HG03342 (cell line): ENCODE data around the gene CCL23.
"Not testable (repeated sequence)": the region's sequence is repeated elsewhere in the genome, so short reads cannot be mapped to it uniquely, and the experiment has no call there.

Experiments used
- ATAC-seq: cut with Tn5 transposase; IDR thresholded peaks from one replicate; pipeline ENCODE4 v1.9.1; 2021; ENCODE audit warnings: mild to moderate bottlenecking, moderate library complexity; ENCODE audit not compliant: unreplicated experiment

Gene CCL23

DNA sequence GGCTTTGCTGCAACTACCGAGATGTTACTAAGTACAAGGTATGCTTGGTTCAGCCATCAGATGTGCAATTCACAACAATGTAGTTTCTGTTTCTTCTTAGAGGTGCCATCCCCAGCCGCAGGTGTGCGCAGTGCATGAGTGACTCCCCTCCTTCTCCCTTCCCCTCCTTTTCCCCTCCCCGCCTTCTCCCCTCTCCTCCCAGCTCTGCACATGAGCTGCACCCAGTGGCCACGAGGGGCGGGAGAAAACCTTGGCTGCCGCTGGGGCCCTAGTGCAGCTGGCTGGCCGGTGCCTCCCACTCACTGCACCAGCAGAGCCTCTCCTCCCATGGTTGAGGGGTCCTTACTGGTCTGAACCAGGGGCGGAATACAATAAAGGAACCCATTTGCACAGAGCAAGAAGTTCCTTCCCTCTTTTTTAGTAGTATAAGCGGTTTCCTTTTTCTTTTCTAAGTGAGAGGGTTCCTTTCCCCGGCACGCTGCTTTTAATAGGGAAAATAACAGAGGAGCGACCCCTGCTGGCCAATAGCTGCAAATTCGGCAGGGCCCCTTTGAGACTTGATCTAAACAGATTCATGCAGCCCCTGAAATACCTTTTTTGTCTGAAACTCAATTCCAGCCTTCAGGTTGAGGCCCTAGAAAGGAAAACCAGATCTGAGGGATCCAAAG is 8.6 kb downstream of the CCL23 start:
- no peak for ATAC-seq

DNA sequence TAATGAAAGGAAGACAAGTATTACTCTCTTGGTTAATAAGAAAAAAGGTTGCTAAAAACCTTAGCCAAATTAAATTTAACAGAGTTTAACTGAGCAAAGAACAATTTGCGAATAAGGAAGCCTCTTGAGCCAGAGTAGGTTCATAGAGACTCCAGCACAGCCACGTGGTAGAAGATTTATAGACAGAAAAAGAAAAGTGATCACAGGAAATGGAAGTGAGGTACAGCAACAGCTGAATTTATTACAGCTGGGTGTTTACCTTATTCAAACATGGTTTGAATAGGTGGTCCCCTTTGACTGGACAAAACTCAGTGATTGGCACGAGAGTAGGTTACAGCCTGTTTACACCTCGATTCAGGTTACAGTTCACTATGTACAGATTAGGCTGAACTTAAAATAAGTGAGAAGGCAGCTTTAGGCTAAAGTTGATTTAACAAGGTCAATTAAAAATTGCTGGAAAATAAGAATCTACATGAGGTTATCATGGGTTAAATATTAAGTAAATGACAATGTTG is 13.1 kb downstream of the CCL23 start:
- no peak for ATAC-seq

DNA sequence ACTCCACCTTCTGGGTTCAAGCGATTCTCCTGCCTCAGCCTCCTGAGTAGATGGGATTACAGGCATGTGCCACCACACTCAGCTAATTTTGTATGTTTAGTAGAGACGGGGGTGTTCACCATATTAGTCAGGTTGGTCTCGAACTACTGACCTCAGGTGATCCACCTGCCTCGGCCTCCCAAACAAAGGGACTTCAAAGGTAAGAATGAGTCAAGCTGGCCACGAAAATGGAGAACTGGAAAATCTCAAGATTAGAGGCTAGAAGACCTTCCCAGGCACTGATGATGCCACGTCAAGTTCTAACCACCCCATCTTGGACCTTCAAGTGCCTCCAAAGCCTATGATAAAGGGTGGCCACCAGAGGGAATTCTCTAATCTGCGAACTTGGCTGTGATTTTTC is 15.1 kb downstream of the CCL23 start:
- ATAC-seq, result no peak

DNA sequence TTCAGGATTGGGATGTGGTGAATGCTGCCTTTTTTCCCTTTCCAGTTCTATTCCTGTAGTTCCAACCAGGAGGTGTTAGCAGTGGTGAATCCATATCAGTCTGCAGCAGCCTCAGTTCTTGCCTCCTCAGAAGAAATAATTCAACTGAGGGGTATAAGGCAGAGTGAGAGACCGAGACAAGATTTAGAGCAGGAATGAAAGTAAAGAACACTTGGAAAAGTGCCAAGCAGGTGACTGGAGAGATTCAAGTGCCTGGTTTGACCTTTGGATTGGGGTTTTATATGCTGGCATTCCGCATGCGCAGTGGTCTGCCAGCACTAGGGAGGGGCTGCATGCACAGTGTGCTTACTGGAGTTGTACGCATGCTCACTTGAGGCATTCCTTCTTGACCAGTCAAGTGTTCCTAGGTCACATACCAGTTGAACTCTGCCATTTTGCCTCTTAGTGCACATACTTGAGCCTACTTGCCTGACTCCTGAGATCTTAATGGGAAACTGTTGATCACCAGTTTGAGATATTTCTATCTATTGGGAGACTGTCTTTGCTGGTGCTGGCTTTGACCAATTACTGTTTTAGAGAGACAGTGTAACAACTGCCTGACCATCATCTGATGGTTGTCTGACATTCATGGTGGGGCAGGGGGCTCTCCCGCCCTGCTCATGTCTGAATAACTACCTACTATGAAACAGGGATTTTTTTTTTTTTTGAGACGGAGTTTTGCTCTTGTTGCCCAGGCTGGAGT is 15.7 kb downstream of the CCL23 start:
- ATAC-seq, result no peak

DNA sequence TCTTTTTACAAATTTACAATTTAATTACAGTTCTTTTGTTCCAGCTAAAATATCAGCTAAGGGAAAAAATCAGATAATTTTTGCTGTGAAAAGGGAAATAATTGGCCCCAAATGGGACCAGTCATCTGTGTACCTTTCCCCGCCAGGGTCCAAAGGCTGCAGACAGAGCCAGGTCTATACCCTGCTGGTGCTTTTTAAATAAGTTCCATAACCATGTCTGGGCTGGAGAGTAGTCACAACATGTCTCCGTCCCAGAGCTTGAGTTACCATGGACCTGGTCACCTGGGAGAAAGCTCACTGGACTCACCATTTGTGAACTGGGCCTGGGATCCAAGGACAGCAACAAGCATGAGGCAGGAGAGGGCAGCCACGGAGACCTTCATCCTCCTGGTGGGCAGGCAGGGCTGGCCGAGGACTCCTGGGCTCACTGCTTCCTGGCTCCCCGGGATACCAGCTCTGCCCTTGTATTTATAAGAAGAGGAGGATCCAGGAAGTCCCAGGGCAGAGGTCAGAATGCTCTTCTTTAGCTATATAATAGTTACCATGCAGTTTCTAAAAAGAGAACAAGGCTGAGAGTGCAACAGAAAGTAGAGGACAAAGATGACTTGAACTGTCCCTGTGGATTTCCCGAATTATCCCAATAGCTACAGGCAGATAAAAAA is 16.5 kb downstream of the CCL23 start, which contains the start of gene CCL15:
Gene CCL15, minus strand, starts transcription at position 444 of the 662 bp plus-strand sequence. Its CDS starts 61 bp downstream, at position 383.
- ATAC-seq, result no peak

DNA sequence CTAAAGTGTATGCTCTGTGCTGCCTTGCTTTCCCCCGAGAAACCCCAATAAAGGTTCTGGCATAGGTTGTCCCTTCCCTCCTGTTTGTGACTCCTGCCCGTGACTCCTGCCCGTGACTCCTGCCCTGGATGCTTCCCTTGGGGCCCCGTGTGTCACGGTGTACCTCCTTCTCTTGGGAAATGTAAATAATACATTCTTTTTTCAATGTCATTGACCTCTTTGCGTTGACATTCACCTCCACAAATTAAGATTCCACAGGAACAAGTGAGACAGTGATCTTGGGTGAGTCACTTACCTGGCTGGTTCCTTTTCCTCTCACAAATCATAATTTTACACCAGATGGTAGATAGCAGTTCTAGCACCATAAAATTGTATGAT is 17.1 kb downstream of the CCL23 start:
- no peak for ATAC-seq

DNA sequence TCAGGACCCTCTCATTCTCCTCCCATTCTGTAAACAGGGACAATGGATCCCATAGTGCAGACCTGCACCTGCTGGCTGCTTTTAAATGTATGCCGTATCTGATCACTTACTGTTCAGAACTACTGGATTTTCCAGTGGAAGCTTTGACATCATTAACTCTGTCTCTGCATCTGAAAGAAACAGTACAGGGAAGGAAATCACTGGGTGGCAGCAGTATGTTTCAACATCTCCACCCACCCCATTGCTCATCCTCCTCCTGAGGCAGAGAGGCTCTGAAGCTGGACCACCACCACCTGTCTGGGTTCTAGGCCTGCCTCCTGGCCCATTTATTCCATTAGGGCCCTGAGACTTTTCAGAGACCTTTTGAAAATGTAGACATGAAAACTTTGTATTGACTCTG is 19.0 kb downstream of the CCL23 start:
- no peak for ATAC-seq

DNA sequence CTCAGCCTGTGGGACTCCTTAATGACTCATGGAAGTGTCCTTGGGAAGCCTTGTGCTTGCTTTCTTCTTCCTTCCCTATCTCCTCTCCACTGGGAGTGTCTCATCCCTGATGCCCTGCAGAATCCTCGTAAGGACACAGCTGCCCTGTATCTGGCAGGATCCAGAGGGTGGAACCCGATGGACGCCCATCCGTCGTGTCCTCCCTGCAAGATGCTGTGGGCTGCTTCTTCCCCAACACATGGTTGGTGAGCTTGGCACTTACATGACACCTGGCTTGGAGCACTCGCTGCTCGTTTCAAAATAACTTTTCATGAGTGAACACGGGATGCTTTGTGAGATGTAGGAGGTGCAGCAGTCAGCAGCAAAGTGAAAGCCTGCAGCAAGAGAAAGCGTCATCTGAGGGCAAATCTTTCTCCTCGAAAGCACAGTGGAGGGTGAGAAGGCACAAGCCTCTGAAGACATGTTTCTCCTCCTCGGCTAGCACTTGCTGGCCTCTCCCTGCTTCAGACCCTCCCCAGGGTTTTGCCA is 19.7 kb downstream of the CCL23 start:
- no peak for ATAC-seq

DNA sequence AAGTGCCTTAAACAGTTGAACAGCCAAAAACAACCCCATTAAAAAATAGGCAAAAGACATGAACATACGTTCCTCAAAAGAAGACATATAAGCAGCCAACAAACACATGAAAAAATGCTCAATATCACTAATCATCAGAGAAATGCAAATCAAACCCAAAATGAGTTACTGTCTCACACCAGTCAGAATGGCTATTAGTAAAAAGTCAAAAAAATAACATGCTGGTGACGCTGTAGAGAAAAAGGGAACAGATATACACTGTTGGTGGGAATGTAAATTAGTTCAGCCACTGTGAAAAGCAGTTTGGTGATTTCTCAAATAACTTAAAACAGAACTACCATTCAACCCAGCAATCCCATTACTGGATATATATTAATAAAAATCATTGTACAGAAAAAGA is 22.4 kb downstream of the CCL23 start:
- not testable (repeated sequence) for ATAC-seq

DNA sequence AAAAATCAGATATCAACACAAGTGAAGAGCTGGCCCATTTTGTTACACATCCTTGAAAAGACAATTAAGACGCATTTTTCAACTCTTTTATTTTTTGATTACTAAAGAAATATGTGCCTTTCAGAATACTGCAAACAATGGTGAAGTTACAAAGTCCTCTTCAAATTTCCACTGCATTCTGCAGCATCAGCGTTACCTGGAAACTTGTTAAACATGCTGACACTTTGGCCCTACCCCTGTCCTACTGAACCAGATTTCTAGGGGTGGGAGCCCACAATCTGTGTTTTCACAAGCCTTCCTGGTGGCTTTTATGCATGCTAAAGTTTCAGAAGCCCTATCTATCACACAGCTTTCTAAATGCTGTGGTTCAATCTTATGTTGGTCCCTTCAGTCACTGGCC is 26.7 kb downstream of the CCL23 start:
- ATAC-seq, result no peak

DNA sequence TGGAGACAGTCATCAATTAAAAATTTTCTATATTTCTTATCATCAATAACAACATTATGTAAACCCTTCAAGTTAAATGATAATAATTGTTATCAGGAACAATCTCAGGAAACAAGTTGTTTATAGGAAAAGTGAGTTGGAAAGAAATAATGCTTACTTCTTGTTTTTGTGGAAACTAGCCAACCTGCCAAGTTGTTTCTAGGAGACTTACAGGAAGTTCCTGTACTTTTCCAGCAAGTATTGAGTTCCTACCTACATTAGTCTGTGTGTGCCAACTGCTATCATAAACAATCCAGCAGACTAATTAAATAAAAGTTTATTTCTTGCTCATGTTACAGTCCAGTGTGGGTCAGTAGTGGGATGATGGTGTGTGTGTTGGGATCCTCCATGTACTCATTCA is 29.6 kb downstream of the CCL23 start:
- ATAC-seq, result no peak

DNA sequence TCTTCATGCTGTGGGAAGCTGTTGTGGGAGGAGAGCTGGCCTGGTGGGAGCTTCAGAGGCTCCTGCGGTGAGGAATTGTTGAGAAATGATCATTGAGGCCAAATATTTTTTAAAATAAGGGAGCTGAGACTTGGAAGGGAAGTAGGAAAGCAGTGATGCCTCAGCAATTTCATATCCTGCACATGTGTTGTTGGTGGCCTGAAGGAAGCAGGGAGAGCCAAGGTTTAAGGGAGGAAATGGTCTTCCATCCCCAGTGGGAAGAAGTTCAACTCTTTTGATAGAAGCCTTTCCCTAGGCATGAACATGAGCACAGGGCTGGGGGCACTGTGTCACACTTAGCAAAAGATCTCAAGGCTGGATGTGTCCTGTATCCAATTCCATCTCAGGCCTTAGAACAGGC is 31.1 kb downstream of the CCL23 start, which contains the start of gene CCL14:
Gene CCL14, minus strand, starts transcription at position 87 of the 400 bp plus-strand sequence. Its CDS starts 80 bp downstream, at position 7.
- no peak for ATAC-seq

DNA sequence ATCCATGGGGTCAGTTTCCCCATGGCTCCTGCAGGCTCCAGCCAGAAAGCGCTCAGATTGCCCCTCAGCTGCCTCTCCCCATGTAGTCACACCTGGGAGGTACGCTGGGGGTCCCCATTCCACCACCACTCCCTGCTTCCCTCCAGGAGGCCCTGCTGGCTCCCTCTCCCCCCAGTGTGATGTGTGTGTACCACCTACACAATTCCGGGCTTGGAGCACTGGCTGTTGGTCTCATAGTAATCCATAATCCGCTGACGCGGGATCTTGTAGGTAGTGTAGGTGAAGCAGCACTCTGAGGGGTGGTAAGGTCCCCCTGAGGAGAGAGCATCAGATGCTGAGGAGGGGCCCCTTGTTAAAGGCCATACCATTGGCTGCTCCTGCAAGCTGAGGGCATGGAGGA is 33.6 kb downstream of the CCL23 start:
- no peak for ATAC-seq

DNA sequence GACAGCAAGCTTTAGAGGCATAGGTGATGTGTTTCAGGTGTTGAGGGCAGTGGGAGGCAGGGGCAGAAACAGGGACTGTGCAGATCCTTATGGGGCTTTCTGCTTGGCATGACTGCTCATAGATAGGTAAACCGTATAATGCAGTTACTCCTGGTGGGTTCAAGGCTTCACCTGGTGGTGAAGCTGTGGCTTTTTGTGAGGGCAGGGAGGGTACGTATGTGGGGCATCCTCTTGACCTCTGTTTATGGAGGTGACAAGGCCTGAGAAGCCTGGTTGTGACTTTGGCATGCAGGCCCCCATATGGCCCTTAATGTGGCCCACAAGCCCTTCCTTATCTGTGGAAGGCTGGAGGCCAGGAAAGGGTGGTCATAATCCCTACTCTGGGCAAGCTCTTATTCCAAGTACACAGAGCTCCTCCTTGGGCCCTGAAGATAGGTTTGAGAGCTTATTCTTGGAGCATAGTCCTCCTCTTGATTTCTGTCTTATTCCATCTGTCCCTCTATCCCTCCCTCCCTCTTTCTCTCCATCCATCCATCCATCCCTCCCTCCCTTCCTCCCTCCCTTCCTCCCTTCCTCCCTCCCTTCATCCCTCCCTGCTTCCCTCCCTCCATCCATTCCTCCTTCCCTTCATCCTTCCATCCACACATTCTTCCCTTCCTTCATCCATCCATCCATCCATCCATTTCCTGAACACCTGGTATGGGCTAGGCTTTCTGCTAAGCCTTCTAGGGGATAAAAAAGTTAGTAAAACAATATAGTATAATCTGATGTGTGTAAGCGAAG is 35.2 kb downstream of the CCL23 start:
- ATAC-seq, result no peak

DNA sequence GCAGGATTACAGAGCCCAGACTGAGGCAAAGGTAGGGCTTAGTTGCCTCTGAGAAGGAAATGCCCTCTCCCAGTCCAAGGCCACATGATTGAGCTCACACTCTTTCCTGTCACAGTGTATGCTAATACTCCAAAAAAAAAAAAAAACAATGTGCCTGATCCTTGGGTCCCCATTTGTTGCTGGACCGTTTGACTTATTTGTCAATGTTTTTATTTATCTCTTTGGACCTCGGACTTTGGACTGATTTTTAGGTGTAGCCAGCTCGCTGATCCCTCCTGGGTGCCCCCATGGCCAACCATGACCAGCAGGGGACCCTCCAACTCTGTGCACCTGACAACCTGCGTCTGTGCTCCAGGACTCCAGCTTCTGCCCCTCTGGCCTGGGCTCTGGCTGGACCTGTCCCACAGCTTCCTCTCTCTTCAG is 35.9 kb downstream of the CCL23 start:
- no peak for ATAC-seq

DNA sequence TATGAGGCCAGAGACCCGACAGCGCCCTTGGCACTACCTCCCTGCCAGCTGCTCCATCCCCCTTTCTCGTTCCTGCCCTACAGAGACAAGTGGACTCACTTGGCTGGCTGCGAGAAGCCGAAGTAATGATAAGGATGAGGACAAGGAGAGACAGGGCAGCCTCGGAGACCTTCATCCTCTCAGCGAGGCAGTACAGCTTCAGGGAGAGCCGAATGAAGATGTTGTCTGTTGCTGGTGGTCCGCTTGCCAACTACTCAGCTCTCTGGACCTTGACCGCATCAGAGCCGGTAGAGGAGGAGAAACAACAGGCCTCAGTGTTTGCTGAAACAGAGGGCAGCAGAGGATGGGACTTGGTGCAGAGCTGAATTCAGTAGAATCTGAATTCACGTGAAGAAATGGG is 36.5 kb downstream of the CCL23 start, which contains the start of gene CCL16:
Gene CCL16, minus strand, starts transcription at position 252 of the 400 bp plus-strand sequence. Its CDS starts 77 bp downstream, at position 175.
- no peak for ATAC-seq

DNA sequence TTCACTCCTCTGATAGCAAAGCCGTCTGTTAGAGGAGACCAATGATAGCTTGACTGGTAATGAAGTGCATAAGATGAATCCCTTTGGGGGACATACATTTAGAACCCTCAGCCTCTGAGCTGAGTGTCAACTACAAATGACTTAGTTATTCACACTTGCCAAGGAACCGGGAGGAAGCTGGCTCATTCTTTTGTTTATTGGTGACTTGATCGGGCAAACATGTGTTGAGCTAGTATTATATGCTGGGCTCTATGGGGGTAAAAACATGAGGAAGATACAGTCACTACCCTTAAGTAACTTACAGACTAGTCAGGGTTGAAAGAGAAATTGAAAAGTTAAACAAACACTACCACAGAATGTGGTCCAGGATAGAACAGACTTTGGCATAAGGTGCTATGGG is 39.4 kb downstream of the CCL23 start:
- no peak for ATAC-seq

DNA sequence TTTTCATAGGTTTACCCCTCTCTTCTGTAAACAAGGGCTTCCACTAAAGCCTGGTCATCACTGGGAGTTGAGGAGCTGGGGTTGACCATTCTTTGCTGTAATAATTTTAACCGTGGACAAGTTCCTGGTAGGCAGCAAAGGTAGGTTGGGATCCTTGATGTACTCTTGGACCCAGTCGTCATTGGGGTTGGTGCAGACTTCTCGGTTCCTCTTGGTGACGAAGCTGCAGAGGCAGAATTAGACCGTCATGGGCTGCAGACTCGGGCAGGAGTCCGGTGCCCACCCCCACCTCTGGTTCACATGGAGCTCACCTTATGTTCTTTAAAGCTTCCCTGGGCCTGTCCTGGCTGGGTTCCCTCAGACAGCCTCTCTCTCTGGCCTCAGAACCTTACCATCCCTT is 40.3 kb downstream of the CCL23 start:
- no peak for ATAC-seq

DNA sequence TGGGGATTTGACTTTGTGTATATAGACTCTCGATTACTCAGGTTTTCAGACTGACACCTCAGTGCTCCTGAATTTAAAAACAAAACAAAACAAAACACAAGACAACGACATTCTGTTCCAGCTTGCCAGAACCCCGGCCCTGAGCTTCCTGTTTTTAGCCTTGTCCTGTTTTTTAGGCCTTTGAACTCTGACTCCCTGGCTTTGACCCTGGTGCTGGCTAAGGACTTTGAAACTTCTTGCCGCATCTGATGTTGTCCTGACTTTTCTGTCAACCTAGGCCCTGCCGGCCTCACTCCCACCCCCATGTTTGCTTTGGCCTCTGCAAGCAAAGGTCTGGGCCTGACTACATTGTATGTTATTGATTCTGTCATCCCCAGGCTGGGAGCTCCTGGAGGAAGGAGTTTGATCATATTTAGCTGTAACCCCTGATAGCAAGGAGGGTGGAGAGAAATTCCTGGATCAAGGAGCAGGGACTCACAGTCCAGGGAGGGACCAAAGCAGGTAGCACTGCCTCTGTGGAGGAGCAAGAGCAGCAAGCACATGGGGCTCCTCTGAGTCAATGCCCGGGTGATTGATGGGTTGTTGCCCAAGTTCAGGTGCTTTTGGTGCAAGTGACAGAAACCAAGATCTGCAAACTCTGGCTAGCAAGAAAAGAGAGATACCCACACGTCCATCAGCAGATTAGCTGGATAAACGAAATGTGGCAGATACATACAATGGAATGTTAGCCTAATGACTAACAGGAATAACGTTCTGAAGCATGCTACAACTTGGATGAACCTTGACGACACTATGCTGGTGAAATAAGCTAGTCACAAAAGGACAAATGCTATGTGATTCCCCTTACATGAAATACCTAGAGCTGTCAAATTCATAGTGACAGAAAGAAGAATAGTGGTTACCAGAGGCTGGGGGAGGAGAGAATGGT is 44.2 kb downstream of the CCL23 start:
- no peak for ATAC-seq
